PC-3 (cell line): Measurements from ENCODE around the gene ARMC3. TPM values are rescaled to one million over a fixed set of nuclear protein-coding genes. Genes with fewer than 3 reads are reported as not detected.
"Not testable (repeated sequence)": the region's sequence is repeated elsewhere in the genome, so short reads cannot be mapped to it uniquely, and the experiment has no call there.

Experiments used
- ATAC-seq: fragments of 200-7000 bp; cut with Tn5 transposase; 2 replicates; pipeline ENCODE4 v1.9.1; 2020; ENCODE audit warnings: mild to moderate bottlenecking, moderate library complexity
- BruUV-seq: library from RNA; stranded (reverse); fragments of 400-500 nt; replicated peaks from 2 replicates; lab custom pipeline; 2021; lab: Mats Ljungman, UMichigan
- CTCF ChIA-PET: fragments of 300-600 bp; sonication (Branson Sonifier 250); formaldehyde crosslinking; loops from one replicate; lab custom pipeline; 2022; ENCODE audit warnings: antibody characterized with exemption; lab: Charles Lee
- POLR2A ChIA-PET: fragments of 300-600 bp; sonication (Branson Sonifier 250); formaldehyde crosslinking; loops from one replicate; lab custom pipeline; 2022; ENCODE audit warnings: antibody characterized with exemption; ENCODE audit not compliant: unreplicated experiment; lab: Charles Lee
- DNase-seq: peaks from one replicate; pipeline ENCODE4 v3.0.0-alpha.2; 2015
- H2AFZ ChIP-seq: fragments of 300-600 bp; sonication (generic); 2 replicates; pipeline ENCODE4 v1.6.0; 2016; ENCODE audit warnings: antibody characterized with exemption, low read length
- H3F3A ChIP-seq: fragments of 300-600 bp; sonication (generic); one replicate; pipeline ENCODE4 v1.6.0; 2017; ENCODE audit warnings: antibody characterized with exemption, low read length, control low read depth, mild to moderate bottlenecking; ENCODE audit not compliant: unreplicated experiment
- H3K27ac ChIP-seq: fragments of 300-600 bp; sonication (generic); 2 replicates; pipeline ENCODE4 v1.5.1; 2016; ENCODE audit warnings: mild to moderate bottlenecking, low read length
- H3K27me3 ChIP-seq: fragments of 300-600 bp; sonication (generic); 2 replicates; pipeline ENCODE4 v1.6.1; 2016; ENCODE audit warnings: low read length, mixed read lengths
- H3K36me3 ChIP-seq: fragments of 300-600 bp; sonication (generic); 2 replicates; pipeline ENCODE4 v1.6.1; 2016; ENCODE audit warnings: low read depth, mixed run types, low read length, mixed read lengths
- H3K4me1 ChIP-seq: fragments of 300-600 bp; sonication (generic); 2 replicates; pipeline ENCODE4 v1.5.1; 2016; ENCODE audit warnings: low read length; ENCODE audit not compliant: insufficient read depth
- H3K4me2 ChIP-seq: fragments of 300-600 bp; sonication (generic); 2 replicates; pipeline ENCODE4 v1.6.0; 2016; ENCODE audit warnings: low read length
- H3K4me3 ChIP-seq: fragments of 300-600 bp; sonication (generic); 2 replicates; pipeline ENCODE4 v1.5.1; 2016; ENCODE audit warnings: mild to moderate bottlenecking, low read length, mixed read lengths
- H3K79me2 ChIP-seq: fragments of 300-600 bp; sonication (generic); 2 replicates; pipeline ENCODE4 v1.6.1; 2017; ENCODE audit warnings: low read length, mixed read lengths
- H3K9ac ChIP-seq: fragments of 300-600 bp; sonication (generic); 2 replicates; pipeline ENCODE4 v1.6.0; 2016; ENCODE audit warnings: mild to moderate bottlenecking, low read length
- H3K9me2 ChIP-seq: fragments of 300-600 bp; sonication (generic); replicated peaks from 2 replicates; pipeline ENCODE4 v1.6.1; 2016; ENCODE audit warnings: mixed run types, low read length, mixed read lengths
- H3K9me3 ChIP-seq: fragments of 300-600 bp; sonication (generic); 2 replicates; pipeline ENCODE4 v1.6.1; 2016; ENCODE audit warnings: low read length, mixed read lengths
- H4K20me1 ChIP-seq: fragments of 300-600 bp; sonication (generic); 2 replicates; pipeline ENCODE4 v1.6.1; 2016; ENCODE audit warnings: low read length, mixed read lengths
- CTCF ChIP-seq: fragments of 300-600 bp; sonication (generic); conservative IDR thresholded peaks from 2 replicates; pipeline ENCODE4 v1.5.1; 2017; ENCODE audit warnings: antibody characterized with exemption, low read depth, mild to moderate bottlenecking, low read length
- EZH2 ChIP-seq: fragments of 300-600 bp; sonication (generic); IDR thresholded peaks from one replicate; pipeline ENCODE4 v1.6.1; 2017; ENCODE audit warnings: antibody characterized with exemption, mild to moderate bottlenecking, low read length; ENCODE audit not compliant: unreplicated experiment
- EZH2phosphoT487 ChIP-seq: fragments of 300-600 bp; sonication (generic); IDR thresholded peaks from 2 replicates; pipeline ENCODE4 v1.6.1; 2018; ENCODE audit warnings: mild to moderate bottlenecking, antibody characterized with exemption, low read length, borderline replicate concordance
- intact Hi-C: fragments of 100-400 bp; cut with micrococcal nuclease; formaldehyde crosslinking; loops from 2 replicates; pipeline ENCODE4 v1.9.0; 2023
- total RNA-seq: library from RNA; depleted of rRNA; stranded (reverse); fragments of >200 nt; gene quantifications from 2 replicates; pipeline ENCODE4 v1.2.3, GENCODE V29; 2014

Gene ARMC3
- total RNA-seq, 1 experiment from 2014 or later = 0.18 TPM

- no peaks in the 10 kb centered on the region for H3K36me3 ChIP-seq
- POLR2A ChIA-PET = no interaction called here
These were observed 24.2 kb upstream of the ARMC3 start for GRCh38 chr10:22903694-22904093.

GRCh38 chr10:22906767-22907166 is 21.1 kb upstream of the ARMC3 start:
- ChIA-PET CTCF (no interaction called here), POLR2A (no interaction called here)

More at GRCh38 chr10:22903694-22904093, 24.2 kb upstream of the ARMC3 start:
- H4K20me1 ChIP-seq = no peaks in the 10 kb centered on the region
- ATAC-seq (no peak), DNase-seq (no peak)
- H3K9me2 ChIP-seq = no peaks in the 10 kb centered on the region
- H2AFZ ChIP-seq = no peak overlapping the region
- CTCF ChIA-PET = no interaction called here
- no peaks in the 10 kb centered on the region for H3F3A ChIP-seq
- TF ChIP-seq EZH2 = no peak
- no peak for TF ChIP-seq EZH2phosphoT487
- TF ChIP-seq CTCF = no peak
- no peaks in the 10 kb centered on the region for H3K9me3 ChIP-seq
- no peaks in the 10 kb centered on the region for H3K27me3 ChIP-seq
- intact Hi-C loops = no loop called here
- no peak overlapping the region for H3K9ac ChIP-seq
- no peaks in the 10 kb centered on the region for H3K4me1 ChIP-seq
- H3K4me2 ChIP-seq = no peak overlapping the region
- no TSS peak for BruUV-seq
- no peak overlapping the region for H3K4me3 ChIP-seq
- no peak overlapping the region for H3K27ac ChIP-seq
- no peaks in the 10 kb centered on the region for H3K79me2 ChIP-seq

GRCh38 chr10:22908837-22909236 is 19.0 kb upstream of the ARMC3 start:
- ChIA-PET POLR2A (no interaction called here), CTCF (no interaction called here)
- no peaks in the 10 kb centered on the region for H4K20me1 ChIP-seq
- no peaks in the 10 kb centered on the region for H3K27me3 ChIP-seq
- ATAC-seq = no peak
- H3K4me2 ChIP-seq = no peak overlapping the region
- intact Hi-C loops = no loop called here
- no peaks in the 10 kb centered on the region for H3K9me3 ChIP-seq
- no peaks in the 10 kb centered on the region for H3K4me1 ChIP-seq
- no peak overlapping the region for H3K27ac ChIP-seq
- H3K4me3 ChIP-seq = no peak overlapping the region
- no peak overlapping the region for H2AFZ ChIP-seq
- H3F3A ChIP-seq = no peaks in the 10 kb centered on the region
- BruUV-seq = no TSS peak
- no peak for DNase-seq
- no peaks in the 10 kb centered on the region for H3K79me2 ChIP-seq
- H3K9ac ChIP-seq = no peak overlapping the region
- TF ChIP-seq EZH2phosphoT487 = no peak
- TF ChIP-seq CTCF = no peak
- no peak for TF ChIP-seq EZH2
- no peaks in the 10 kb centered on the region for H3K9me2 ChIP-seq
- no peaks in the 10 kb centered on the region for H3K36me3 ChIP-seq

More at GRCh38 chr10:22906767-22907166, 21.1 kb upstream of the ARMC3 start:
- no peak for DNase-seq
- Histone ChIP-seq H3K4me3 (no peak overlapping the region), H3F3A (no peaks in the 10 kb centered on the region), H3K9me3 (no peaks in the 10 kb centered on the region), H3K9me2 (no peaks in the 10 kb centered on the region), H3K4me2 (no peak overlapping the region), H3K27me3 (no peaks in the 10 kb centered on the region), H3K27ac (no peak overlapping the region), H3K9ac (no peak overlapping the region), H3K36me3 (no peaks in the 10 kb centered on the region), H4K20me1 (no peaks in the 10 kb centered on the region), H3K4me1 (no peaks in the 10 kb centered on the region), H2AFZ (no peak overlapping the region), H3K79me2 (no peaks in the 10 kb centered on the region)
- intact Hi-C loops = no loop called here
- BruUV-seq = no TSS peak
- no peak for ATAC-seq
- TF ChIP-seq CTCF (no peak), EZH2phosphoT487 (no peak), EZH2 (no peak)

- POLR2A ChIA-PET, intact Hi-C loops, BruUV-seq: not testable (repeated sequence)
These were observed 18.2 kb upstream of the ARMC3 start for GRCh38 chr10:22909673-22910072.

More at GRCh38 chr10:22909673-22910072, 18.2 kb upstream of the ARMC3 start:
- H3K27me3 ChIP-seq, H3K36me3 ChIP-seq, H3K9ac ChIP-seq, H3K9me2 ChIP-seq, H3K27ac ChIP-seq, H3K9me3 ChIP-seq, ATAC-seq, H3K4me3 ChIP-seq, DNase-seq, H4K20me1 ChIP-seq, H3K4me1 ChIP-seq, H2AFZ ChIP-seq, H3K4me2 ChIP-seq, CTCF ChIA-PET, H3K79me2 ChIP-seq, H3F3A ChIP-seq: not testable (repeated sequence)
